Gastroesophageal sphincter (tissue), 4 donors: ENCODE results near the gene GRIP2. TPM values are rescaled to one million over a fixed set of nuclear protein-coding genes. Genes with fewer than 3 reads are reported as not detected.

Source experiments
- ATAC-seq: fragments of 150-250 bp; one replicate; pipeline ENCODE4 v1.9.1; 2016; ENCODE audit warnings: mild to moderate bottlenecking, moderate library complexity
- H3K27ac ChIP-seq, 4 donors: fragments of 200-600 bp; sonication (generic) in 3 of 4; 1 replicate in 3 of 4; 2 replicates in 1 of 4; pipeline ENCODE4 v1.5.1; 2016 to 2019
- H3K27me3 ChIP-seq: fragments of 200-600 bp; sonication (generic); one replicate; pipeline ENCODE4 v1.5.1; 2019
- H3K36me3 ChIP-seq, 2 donors: fragments of 200-600 bp; sonication (generic); one replicate each; pipeline ENCODE4 v1.5.1; 2019; ENCODE audit warnings: control low read depth in 1 of 2
- H3K4me1 ChIP-seq, 3 donors: fragments of 200-600 bp; sonication (generic); 1 replicate in 2 of 3; 2 replicates in 1 of 3; pipeline ENCODE4 v1.5.1; 2016 to 2019; ENCODE audit warnings: control low read depth in 2 of 3
- H3K4me3 ChIP-seq, 2 donors: fragments of 200-600 bp; sonication (generic); one replicate each; pipeline ENCODE4 v1.5.1; 2019; ENCODE audit warnings: mild to moderate bottlenecking in 1 of 2, moderate library complexity in 1 of 2
- H3K9me3 ChIP-seq, 3 donors: fragments of 200-600 bp; sonication (generic); one replicate each; pipeline ENCODE4 v1.5.1; 2017 to 2019; ENCODE audit warnings: control low read depth in 2 of 3
- CTCF ChIP-seq, 4 experiments: fragments of 200-600 bp in 2 of 4; fragments of 450-650 bp in 2 of 4; sonication (generic) in 1 of 4; IDR thresholded peaks; one replicate each; pipeline ENCODE4 v1.5.1; 2017 to 2019; ENCODE audit warnings: antibody characterized with exemption in 4 of 4, mild to moderate bottlenecking in 2 of 4, moderate library complexity in 2 of 4
- EP300 ChIP-seq: sonication (generic); formaldehyde crosslinking; IDR thresholded peaks from one replicate; pipeline ENCODE4 v1.6.1; 2017; ENCODE audit warnings: antibody characterized with exemption, mild to moderate bottlenecking
- POLR2A ChIP-seq, 2 donors: fragments of 450-650 bp; IDR thresholded peaks; one replicate each; pipeline ENCODE4 v1.6.1; 2017; ENCODE audit warnings: antibody characterized with exemption in 2 of 2, mild to moderate bottlenecking in 2 of 2, moderate library complexity in 1 of 2
- POLR2AphosphoS5 ChIP-seq: sonication (generic); formaldehyde crosslinking; IDR thresholded peaks from one replicate; pipeline ENCODE4 v1.6.1; 2017; ENCODE audit warnings: antibody characterized with exemption
- WGBS, 2 donors: methylation state at CpG; one replicate each; pipeline ENCODE4 v1.1.5; 2018; ENCODE audit warnings: low coverage in 1 of 2; 5-methylcytosine and 5-hydroxymethylcytosine counted together
- total RNA-seq, 4 donors: library from RNA; depleted of rRNA; stranded (reverse); fragments of >200 nt; gene quantifications; one replicate each; pipeline ENCODE4 v1.1.0, GENCODE V29; 2016

The GRIP2 gene
- total RNA-seq, 4 donors from 2014 or later: 0.27 to 1.6 (median 0.72) TPM

GRCh38 chr3:14452740-14453710 is 87.1 kb downstream of the GRIP2 start:
- peak; percentile 90 for ATAC-seq
- peaks cover 5 to 50% (median 32%) of the 10 kb centered on the region in 3 donors for H3K4me1 ChIP-seq
- WGBS, 2 donors: 20% methylated on average over 6 of the region's 25 CpGs; no CpG with 5 or more reads in 1 of the 2 donors
- peaks cover 0 to 25% of the 10 kb centered on the region in 2 donors for H3K36me3 ChIP-seq
- no peaks in the 10 kb centered on the region for H3K9me3 ChIP-seq
- TF ChIP-seq POLR2AphosphoS5 (peak; percentile 80), POLR2A (IDR thresholded peaks at IDR 0.05) (no peak), CTCF (IDR thresholded peaks at IDR 0.05) (peak in 3 of 4 experiments; percentile 14 to 64 (median 37)), EP300 (no peak)
- no peak overlapping the region for H3K4me3 ChIP-seq
- no peaks in the 10 kb centered on the region for H3K27me3 ChIP-seq
- H3K27ac ChIP-seq: peak overlapping the region; percentile 44 to 91 (median 88)

GRCh38 chr3:14451844-14452739 is 88.0 kb downstream of the GRIP2 start:
- ATAC-seq: peak; percentile 78
- no peak overlapping the region for H3K4me3 ChIP-seq
- no peaks in the 10 kb centered on the region for H3K27me3 ChIP-seq
- H3K4me1 ChIP-seq: peaks cover 5 to 50% (median 32%) of the 10 kb centered on the region in 3 donors
- 35 to 100% methylated on average over 1 to 3 of the region's 17 CpGs for WGBS, 2 donors
- no peaks in the 10 kb centered on the region for H3K9me3 ChIP-seq
- H3K36me3 ChIP-seq: peaks cover 0 to 34% of the 10 kb centered on the region in 2 donors
- TF ChIP-seq POLR2AphosphoS5: peak; percentile 60
- no peak for TF ChIP-seq POLR2A (IDR thresholded peaks at IDR 0.05)
- no peak for TF ChIP-seq CTCF (IDR thresholded peaks at IDR 0.05)
- peak overlapping the region; percentile 44 to 91 (median 88) for H3K27ac ChIP-seq

GRCh38 chr3:14450922-14451606 is 89.1 kb downstream of the GRIP2 start:
- no peak overlapping the region for H3K4me3 ChIP-seq
- no peak for ATAC-seq
- no peaks in the 10 kb centered on the region for H3K9me3 ChIP-seq
- H3K4me1 ChIP-seq: peaks cover 5 to 47% (median 32%) of the 10 kb centered on the region in 3 donors
- peaks cover 0 to 44% of the 10 kb centered on the region in 2 donors for H3K36me3 ChIP-seq
- peak overlapping the region in 3 of 4 donors; percentile 85 to 91 (median 90) for H3K27ac ChIP-seq
- no peaks in the 10 kb centered on the region for H3K27me3 ChIP-seq
- TF ChIP-seq POLR2AphosphoS5: no peak
- TF ChIP-seq POLR2A (IDR thresholded peaks at IDR 0.05): no peak
- no peak for TF ChIP-seq EP300
- no peak for TF ChIP-seq CTCF (IDR thresholded peaks at IDR 0.05)
- 98 to 100% methylated on average over 3 to 4 of the region's 5 CpGs for WGBS, 2 donors

- peak overlapping the region in 1 of 4 donors; percentile 2 for H3K27ac ChIP-seq
- peaks cover 5 to 42% (median 31%) of the 10 kb centered on the region in 3 donors for H3K4me1 ChIP-seq
- no peaks in the 10 kb centered on the region for H3K27me3 ChIP-seq
- H3K4me3 ChIP-seq: no peak overlapping the region
- no peaks in the 10 kb centered on the region for H3K9me3 ChIP-seq
- peaks cover 0 to 50% of the 10 kb centered on the region in 2 donors for H3K36me3 ChIP-seq
- TF ChIP-seq EP300 (no peak), CTCF (IDR thresholded peaks at IDR 0.05) (no peak), POLR2A (IDR thresholded peaks at IDR 0.05) (no peak), POLR2AphosphoS5 (no peak)
- WGBS, 2 donors: 96% methylated on average over 3 of the region's 3 CpGs; no CpG with 5 or more reads in 1 of the 2 donors
- ATAC-seq: no peak
These were observed 89.6 kb downstream of the GRIP2 start for GRCh38 chr3:14450506-14450905.
